ENCODE data around the gene INSL3.

DNA sequence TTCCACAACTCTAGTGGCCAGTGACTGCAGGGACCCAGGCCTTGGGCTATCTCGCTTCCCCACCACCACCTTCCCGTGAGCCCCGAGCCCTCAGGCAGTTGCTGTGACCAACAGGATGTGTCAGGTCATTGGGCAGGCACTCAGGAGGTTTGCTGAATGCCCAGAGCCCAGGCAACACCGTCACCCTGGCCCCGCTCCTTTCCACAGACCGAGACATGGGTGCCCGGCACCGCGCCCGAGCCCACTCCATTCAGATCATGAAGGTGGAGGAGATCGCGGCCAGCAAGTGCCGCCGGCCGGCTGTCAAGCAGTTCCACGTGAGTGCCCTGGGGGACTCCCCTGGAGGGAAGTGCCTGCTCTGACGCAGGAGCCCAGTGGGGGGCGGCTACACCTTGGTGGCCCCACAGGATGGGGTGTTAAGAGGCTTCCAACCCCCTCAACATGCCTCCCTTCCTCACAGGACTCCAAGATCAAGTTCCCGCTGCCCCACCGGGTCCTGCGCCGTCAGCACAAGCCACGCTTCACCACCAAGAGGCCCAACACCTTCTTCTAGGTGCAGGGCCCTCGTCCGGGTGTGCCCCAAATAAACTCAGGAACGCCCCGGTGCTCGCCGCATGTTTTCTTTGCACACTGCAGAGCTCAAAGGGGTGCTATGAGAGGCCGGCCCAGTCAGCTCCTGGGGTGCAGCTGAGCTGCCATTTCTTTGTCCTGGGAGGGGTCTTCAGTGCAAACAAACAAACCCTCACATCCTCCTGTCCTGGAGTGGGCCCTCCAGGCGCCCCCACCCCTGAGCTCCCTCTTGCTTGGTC is 41.6 kb upstream of the INSL3 start:
- TF ChIP-seq, protein P1, sequence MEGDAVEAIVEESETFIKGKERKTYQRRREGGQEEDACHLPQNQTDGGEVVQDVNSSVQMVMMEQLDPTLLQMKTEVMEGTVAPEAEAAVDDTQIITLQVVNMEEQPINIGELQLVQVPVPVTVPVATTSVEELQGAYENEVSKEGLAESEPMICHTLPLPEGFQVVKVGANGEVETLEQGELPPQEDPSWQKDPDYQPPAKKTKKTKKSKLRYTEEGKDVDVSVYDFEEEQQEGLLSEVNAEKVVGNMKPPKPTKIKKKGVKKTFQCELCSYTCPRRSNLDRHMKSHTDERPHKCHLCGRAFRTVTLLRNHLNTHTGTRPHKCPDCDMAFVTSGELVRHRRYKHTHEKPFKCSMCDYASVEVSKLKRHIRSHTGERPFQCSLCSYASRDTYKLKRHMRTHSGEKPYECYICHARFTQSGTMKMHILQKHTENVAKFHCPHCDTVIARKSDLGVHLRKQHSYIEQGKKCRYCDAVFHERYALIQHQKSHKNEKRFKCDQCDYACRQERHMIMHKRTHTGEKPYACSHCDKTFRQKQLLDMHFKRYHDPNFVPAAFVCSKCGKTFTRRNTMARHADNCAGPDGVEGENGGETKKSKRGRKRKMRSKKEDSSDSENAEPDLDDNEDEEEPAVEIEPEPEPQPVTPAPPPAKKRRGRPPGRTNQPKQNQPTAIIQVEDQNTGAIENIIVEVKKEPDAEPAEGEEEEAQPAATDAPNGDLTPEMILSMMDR (IDR thresholded peaks at IDR 0.05; ENCODE audit: low read depth, low read length, poor library complexity, severe bottlenecking) = no peak
- no peak for TF ChIP-seq EZH2phosphoT487 (IDR thresholded peaks at IDR 0.05; ENCODE audit: borderline replicate concordance, low read length)
